Transverse colon (tissue), 4 donors: ENCODE results near the gene RHNO1. TPM values are rescaled to one million over a fixed set of nuclear protein-coding genes. Genes with fewer than 3 reads are reported as not detected.
A peak's percentile ranks its signal among the peaks of the same experiment; 100 is the strongest.

Experiments used
- DNase-seq: peaks from one replicate; pipeline ENCODE4 v3.0.0-alpha.2; 2019
- H3K27ac ChIP-seq, 4 donors: fragments of 200-600 bp; sonication (generic); 2 replicates each; pipeline ENCODE4 v1.5.1; 2016 to 2018; ENCODE audit warnings: inconsistent platforms in 4 of 4
- H3K27me3 ChIP-seq: fragments of 200-600 bp; sonication (generic); 2 replicates; pipeline ENCODE4 v1.5.1; 2017; ENCODE audit warnings: inconsistent platforms
- H3K36me3 ChIP-seq, 4 donors: fragments of 200-600 bp; sonication (generic); 2 replicates each; pipeline ENCODE4 v1.5.1; 2017 to 2019; ENCODE audit warnings: inconsistent platforms in 4 of 4
- H3K4me1 ChIP-seq, 4 donors: fragments of 200-600 bp; sonication (generic); 2 replicates each; pipeline ENCODE4 v1.5.1; 2017 to 2020; ENCODE audit warnings: inconsistent platforms in 4 of 4
- H3K4me3 ChIP-seq, 4 donors: fragments of 200-600 bp; sonication (generic); 1 replicate in 1 of 4; 2 replicates in 3 of 4; pipeline versions ENCODE4 v1.5.1 to v1.6.1; 2017 to 2019; ENCODE audit warnings: inconsistent platforms in 4 of 4
- H3K9me3 ChIP-seq, 2 donors: fragments of 200-600 bp; sonication (generic); 2 replicates each; pipeline ENCODE4 v1.5.1; 2017 to 2019; ENCODE audit warnings: inconsistent platforms in 2 of 2
- EP300 ChIP-seq: sonication (generic); formaldehyde crosslinking; IDR thresholded peaks from one replicate; pipeline ENCODE4 v1.6.1; 2017; ENCODE audit warnings: antibody characterized with exemption, low read depth
- POLR2A ChIP-seq: fragments of 450-650 bp; IDR thresholded peaks from one replicate; pipeline ENCODE4 v1.6.1; 2016; ENCODE audit warnings: antibody characterized with exemption, mild to moderate bottlenecking, moderate library complexity
- POLR2AphosphoS5 ChIP-seq, 3 donors: sonication (generic); formaldehyde crosslinking; IDR thresholded peaks; one replicate each; pipeline ENCODE4 v1.6.1; 2016; ENCODE audit warnings: antibody characterized with exemption in 3 of 3
- WGBS, 2 donors: methylation state at CpG; one replicate each; pipeline ENCODE4 v1.1.5; 2018; ENCODE audit warnings: low coverage in 1 of 2; 5-methylcytosine and 5-hydroxymethylcytosine counted together
- in situ Hi-C, 4 donors: fragments of 200-750 bp; cut with MboI; loops; one replicate each; pipeline versions ENCODE4 v1.15.0 to v1.15.1; 2017; ENCODE audit warnings: low sequenced_read_pairs in 3 of 4, low pct_ligation_motif_present in 1 of 4, low pct_unique_long_range_greater_than_20kb in 1 of 4
- intact Hi-C: fragments of 100-400 bp; cut with DNase I; formaldehyde crosslinking; loops from one replicate; pipeline ENCODE4 v1.15.1; 2023; ENCODE audit warnings: low total_unique reads
- total RNA-seq, 4 donors: library from RNA; depleted of rRNA; stranded (reverse); fragments of >200 nt; gene quantifications; one replicate each; pipeline ENCODE4 v1.1.0, GENCODE V29; 2016
- TF ChIP-seq, protein P1 (sequence below), 5 experiments: fragments of 200-600 bp in 3 of 5; fragments of 450-650 bp in 2 of 5; sonication (generic) in 3 of 5; IDR thresholded peaks; 1 replicate in 2 of 5; 2 replicates in 3 of 5; pipeline ENCODE4 v1.5.1; 2016 to 2017; ENCODE audit warnings: antibody characterized with exemption in 5 of 5, inconsistent platforms in 3 of 5, mild to moderate bottlenecking in 2 of 5, moderate library complexity in 1 of 5

The RHNO1 gene
- total RNA-seq, 4 donors from 2014 or later = 5.4 to 16.8 (median 8.6) TPM

DNA sequence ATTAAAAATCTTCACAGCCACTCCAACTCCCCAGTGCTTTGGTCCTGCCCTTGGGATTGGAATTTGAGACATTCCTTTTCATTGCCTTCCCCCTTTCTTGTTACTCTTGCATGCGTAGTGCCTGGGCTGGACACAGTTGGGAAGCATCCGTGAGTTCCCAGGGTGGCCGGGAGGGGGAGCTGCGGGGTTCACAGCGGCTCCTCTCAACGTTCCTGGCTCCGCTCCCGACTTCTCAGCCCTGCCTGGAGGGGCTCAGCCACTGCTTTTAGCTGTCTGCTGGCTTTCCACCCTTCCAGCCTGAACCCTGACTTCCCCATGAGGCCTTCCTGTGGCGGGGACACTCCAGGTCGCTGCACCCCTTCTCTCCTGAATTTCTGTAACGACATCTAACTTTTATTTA lies 23.4 kb upstream of the RHNO1 start:
- DNase-seq = peak; percentile 76
- Histone ChIP-seq H3K27me3 (no peaks in the 10 kb centered on the region), H3K36me3 (no peaks in the 10 kb centered on the region), H3K27ac (no peak overlapping the region), H3K4me3 (no peak overlapping the region), H3K4me1 (peaks cover 0 to 33% (median 14%) of the 10 kb centered on the region in 4 donors), H3K9me3 (no peaks in the 10 kb centered on the region)
- in situ Hi-C loops (loop anchor here (25.0 kb wide), 1 partner anchor 184 kb away; no protein-coding TSS in a partner anchor), intact Hi-C loops (loop anchor here (10.0 kb wide), 1 partner anchor 91 kb away; no protein-coding TSS in a partner anchor)
- TF ChIP-seq, protein P1, sequence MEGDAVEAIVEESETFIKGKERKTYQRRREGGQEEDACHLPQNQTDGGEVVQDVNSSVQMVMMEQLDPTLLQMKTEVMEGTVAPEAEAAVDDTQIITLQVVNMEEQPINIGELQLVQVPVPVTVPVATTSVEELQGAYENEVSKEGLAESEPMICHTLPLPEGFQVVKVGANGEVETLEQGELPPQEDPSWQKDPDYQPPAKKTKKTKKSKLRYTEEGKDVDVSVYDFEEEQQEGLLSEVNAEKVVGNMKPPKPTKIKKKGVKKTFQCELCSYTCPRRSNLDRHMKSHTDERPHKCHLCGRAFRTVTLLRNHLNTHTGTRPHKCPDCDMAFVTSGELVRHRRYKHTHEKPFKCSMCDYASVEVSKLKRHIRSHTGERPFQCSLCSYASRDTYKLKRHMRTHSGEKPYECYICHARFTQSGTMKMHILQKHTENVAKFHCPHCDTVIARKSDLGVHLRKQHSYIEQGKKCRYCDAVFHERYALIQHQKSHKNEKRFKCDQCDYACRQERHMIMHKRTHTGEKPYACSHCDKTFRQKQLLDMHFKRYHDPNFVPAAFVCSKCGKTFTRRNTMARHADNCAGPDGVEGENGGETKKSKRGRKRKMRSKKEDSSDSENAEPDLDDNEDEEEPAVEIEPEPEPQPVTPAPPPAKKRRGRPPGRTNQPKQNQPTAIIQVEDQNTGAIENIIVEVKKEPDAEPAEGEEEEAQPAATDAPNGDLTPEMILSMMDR (IDR thresholded peaks at IDR 0.05) = peak; percentile 69 to 82 (median 78)
- TF ChIP-seq EP300 (no peak), POLR2A (no peak), POLR2AphosphoS5 (IDR thresholded peaks at IDR 0.05) (no peak)
- WGBS, 2 donors = 34 to 58% methylated on average over 4 to 11 of the region's 11 CpGs

DNA sequence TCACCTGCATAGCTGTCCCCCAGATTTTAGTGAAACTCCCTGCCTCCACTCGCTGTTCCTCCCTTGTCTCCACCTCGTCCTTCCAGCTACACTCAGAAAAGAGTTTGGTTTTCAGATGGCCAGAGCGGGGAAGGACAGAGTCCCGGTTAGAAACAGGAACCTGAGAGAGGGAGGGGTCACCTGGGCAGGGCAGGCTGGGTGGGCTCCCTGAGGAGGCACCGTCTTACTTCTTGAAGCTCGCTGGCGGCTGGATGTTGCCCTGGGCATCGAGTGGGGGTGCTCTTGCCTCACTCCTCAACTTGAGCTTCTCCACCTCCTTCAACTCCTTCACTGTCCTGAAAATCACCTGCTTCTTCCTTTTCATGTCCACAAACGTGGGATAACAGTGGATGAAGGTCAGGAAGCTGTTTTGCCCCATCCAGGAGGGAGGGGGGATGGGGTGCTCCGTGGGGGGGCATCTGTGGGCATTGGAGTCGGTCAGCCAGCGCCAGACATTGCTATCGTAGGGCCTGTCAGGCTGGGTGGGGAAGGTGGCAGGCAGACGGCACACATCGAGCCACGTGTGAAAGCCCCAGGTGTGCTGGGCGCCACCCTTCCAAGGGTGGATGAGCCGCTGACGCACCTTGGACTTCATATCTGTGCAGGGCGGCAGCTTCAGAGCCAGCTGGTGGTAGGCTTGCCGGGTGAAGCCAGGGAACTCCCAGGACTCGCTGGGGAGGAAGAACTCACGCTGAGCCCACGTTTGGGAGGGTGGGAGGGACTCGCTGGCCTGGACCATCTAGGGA lies 22.2 kb upstream of the RHNO1 start:
- 43 to 65% methylated on average over 2 to 25 of the region's 25 CpGs for WGBS, 2 donors
- Histone ChIP-seq H3K36me3 (no peaks in the 10 kb centered on the region), H3K9me3 (no peaks in the 10 kb centered on the region), H3K4me1 (peaks cover 0 to 27% (median 14%) of the 10 kb centered on the region in 4 donors), H3K27ac (peak overlapping the region in 3 of 4 donors; percentile 13 to 39 (median 14)), H3K27me3 (no peaks in the 10 kb centered on the region), H3K4me3 (no peak overlapping the region)
- in situ Hi-C loops (loop anchor here (25.0 kb wide), 1 partner anchor 182 kb away; no protein-coding TSS in a partner anchor), intact Hi-C loops (loop anchor here (5.0 to 10.0 kb wide), 2 partner anchors 90 to 187 kb away; no protein-coding TSS in a partner anchor)
- DNase-seq = peak; percentile 88
- TF ChIP-seq, protein P1 (IDR thresholded peaks at IDR 0.05) = no peak
- peak in 2 of 3 donors; percentile 10 to 40 for TF ChIP-seq POLR2AphosphoS5 (IDR thresholded peaks at IDR 0.05)

DNA sequence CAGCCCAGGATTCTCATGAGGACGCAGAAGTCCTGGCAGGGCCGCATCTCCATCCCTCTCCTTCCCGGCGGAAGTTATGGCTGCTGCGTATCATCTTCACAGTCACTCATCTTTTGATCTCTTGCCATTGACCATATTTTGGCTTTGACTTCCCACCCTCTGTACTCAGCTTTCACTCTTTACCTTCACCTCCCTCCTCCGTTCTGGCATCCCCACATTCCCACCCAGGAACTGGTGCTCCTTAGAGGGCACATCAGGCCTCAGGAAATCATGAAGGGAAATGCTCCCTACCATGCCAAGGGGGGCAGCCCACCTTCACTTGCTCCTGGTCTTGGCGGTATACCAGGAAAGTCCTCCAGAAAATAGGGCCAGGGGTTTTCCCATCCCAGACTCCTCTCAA lies 21.5 kb upstream of the RHNO1 start:
- TF ChIP-seq, protein P1 (IDR thresholded peaks at IDR 0.05) = no peak
- TF ChIP-seq EP300 (no peak), POLR2AphosphoS5 (IDR thresholded peaks at IDR 0.05) (no peak), POLR2A (no peak)
- Histone ChIP-seq H3K4me1 (peaks cover 0 to 23% (median 14%) of the 10 kb centered on the region in 4 donors), H3K9me3 (no peaks in the 10 kb centered on the region), H3K36me3 (no peaks in the 10 kb centered on the region), H3K4me3 (no peak overlapping the region), H3K27me3 (no peaks in the 10 kb centered on the region), H3K27ac (peak overlapping the region in 1 of 4 donors; percentile 35)
- intact Hi-C loops (loop anchor here (5.0 to 10.0 kb wide), 2 partner anchors 89 to 187 kb away; no protein-coding TSS in a partner anchor), in situ Hi-C loops (loop anchor here (25.0 kb wide), 1 partner anchor 182 kb away; no protein-coding TSS in a partner anchor)
- WGBS, 2 donors = 77 to 100% methylated on average over 1 to 7 of the region's 7 CpGs
- DNase-seq = no peak

DNA sequence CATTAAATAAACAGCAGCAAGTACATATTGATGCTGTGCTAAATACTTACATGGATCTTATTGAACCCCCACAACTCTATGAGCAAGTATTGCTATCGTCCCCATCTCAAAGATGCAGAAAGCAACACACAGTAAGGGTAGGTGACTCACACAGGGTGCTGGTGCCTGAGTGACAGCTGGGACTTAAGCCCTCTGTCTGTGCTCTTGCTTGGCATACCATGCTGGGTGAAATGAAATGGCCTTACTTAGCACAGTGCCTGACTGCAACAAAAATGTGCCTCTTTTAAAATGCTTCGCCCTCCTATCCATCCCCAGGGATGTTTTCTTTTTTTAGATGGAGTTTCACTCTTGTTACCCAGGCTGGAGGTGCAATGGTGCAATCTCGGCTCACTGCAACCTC lies 21.0 kb upstream of the RHNO1 start:
- H3K4me1 ChIP-seq = peaks cover 0 to 23% (median 14%) of the 10 kb centered on the region in 4 donors
- H3K9me3 ChIP-seq = no peaks in the 10 kb centered on the region
- 88% methylated on average over 3 of the region's 3 CpGs; no CpG with 5 or more reads in 1 of the 2 donors for WGBS, 2 donors
- no peak for TF ChIP-seq EP300
- TF ChIP-seq, protein P1 (IDR thresholded peaks at IDR 0.05) = no peak
- no peak for TF ChIP-seq POLR2AphosphoS5 (IDR thresholded peaks at IDR 0.05)
- TF ChIP-seq POLR2A = no peak
- H3K27ac ChIP-seq = no peak overlapping the region
- H3K27me3 ChIP-seq = no peaks in the 10 kb centered on the region
- DNase-seq = no peak
- no peak overlapping the region for H3K4me3 ChIP-seq
- no peaks in the 10 kb centered on the region for H3K36me3 ChIP-seq
- in situ Hi-C loops (loop anchor here (25.0 kb wide), 1 partner anchor 181 kb away; no protein-coding TSS in a partner anchor), intact Hi-C loops (loop anchor here (1.0 to 10.0 kb wide), 3 partner anchors 19 to 186 kb away; no protein-coding TSS in a partner anchor)
